Erythroblast (primary cell): ENCODE results near the gene MYH6.
"Not testable (repeated sequence)": the region's sequence is repeated elsewhere in the genome, so short reads cannot be mapped to it uniquely, and the experiment has no call there.

Source experiments
- DNase-seq, 2 experiments: peaks; one replicate each; lab custom pipeline; 2025; lab: John Stamatoyannopoulos, UW
- GATA1 ChIP-seq: IDR thresholded peaks from 2 replicates; pipeline ENCODE4 v1.6.1; 2011; ENCODE audit warnings: low read depth, mild to moderate bottlenecking, control low read depth, low read length, moderate library complexity
- POLR2A ChIP-seq: IDR thresholded peaks from 2 replicates; pipeline ENCODE4 v1.6.1; 2011; ENCODE audit warnings: mild to moderate bottlenecking, low read length

MYH6 gene

DNA sequence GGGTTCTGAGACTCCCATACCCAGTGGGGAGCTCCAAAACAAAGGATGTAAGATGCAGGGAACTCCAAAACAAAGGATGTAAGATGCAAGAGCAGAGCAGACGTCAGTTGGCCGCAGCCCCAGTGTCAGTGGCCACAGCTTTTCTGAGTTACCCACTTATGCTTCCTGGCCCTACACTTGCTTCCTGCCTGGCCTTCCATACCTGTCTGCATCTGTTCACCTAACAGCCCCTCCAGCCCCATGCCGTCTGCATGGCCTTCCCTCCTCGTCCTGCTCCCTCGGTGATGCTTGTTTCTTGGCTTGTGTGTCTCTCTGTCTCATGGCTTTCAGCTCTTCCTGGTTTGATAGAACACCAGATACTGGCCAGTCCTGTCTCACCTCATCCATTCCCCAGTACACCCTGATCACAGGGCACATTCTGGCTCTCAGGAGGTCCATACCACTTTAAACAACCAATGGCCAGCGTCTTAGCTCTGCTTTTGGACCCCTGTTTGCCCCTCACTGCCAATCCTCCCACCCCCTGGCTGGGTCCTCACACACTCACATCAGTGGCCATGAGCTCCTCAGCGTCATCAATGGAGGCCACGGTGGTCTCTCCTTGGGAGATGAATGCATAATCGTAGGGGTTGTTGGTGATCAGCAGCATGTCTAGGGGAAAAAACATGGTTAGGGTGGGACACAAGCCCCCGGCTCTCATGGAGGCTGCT is 22.1 kb upstream of the MYH6 start:
- no peak for DNase-seq
- TF ChIP-seq POLR2A (no peak), GATA1 (no peak)

GRCh38 chr14:23428686-23429495 is 20.8 kb upstream of the MYH6 start:
- DNase-seq = no peak
- TF ChIP-seq POLR2A (no peak), GATA1 (no peak)

GRCh38 chr14:23425798-23426197 is 17.7 kb upstream of the MYH6 start:
- DNase-seq = not testable (repeated sequence)

DNA sequence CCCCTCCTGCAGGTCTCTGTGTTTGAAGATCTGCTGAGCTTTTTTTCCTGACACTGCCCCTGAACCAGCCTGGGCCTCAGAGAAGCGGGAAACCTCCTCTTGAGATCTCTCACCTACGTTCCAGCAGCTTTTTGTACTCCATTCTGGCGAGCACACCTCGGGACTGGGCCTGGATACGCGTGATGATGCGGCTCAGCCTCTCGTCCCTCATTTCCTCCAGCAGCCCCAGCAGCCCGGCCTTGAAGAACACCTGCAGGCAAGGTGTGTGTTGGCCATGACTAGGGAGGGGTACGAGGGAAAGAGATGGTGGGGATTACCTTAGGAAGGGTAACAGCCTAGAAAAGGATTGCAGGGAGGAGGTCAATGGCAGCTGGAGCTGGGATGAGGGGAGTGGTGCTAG is 17.1 kb upstream of the MYH6 start:
- TF ChIP-seq GATA1 (no peak), POLR2A (no peak)

GRCh38 chr14:23423657-23424056 is 15.6 kb upstream of the MYH6 start:
- no peak for DNase-seq
- TF ChIP-seq POLR2A (no peak), GATA1 (no peak)

More for the DNA sequence above, 17.1 kb upstream of the MYH6 start:
- DNase-seq = no peak

- TF ChIP-seq POLR2A = no peak
- TF ChIP-seq GATA1 = no peak
- no peak for DNase-seq
Measured at GRCh38 chr14:23421594-23421993, 13.5 kb upstream of the MYH6 start.

- not testable (repeated sequence) for DNase-seq
Measured at GRCh38 chr14:23419646-23420045, 11.6 kb upstream of the MYH6 start.

DNA sequence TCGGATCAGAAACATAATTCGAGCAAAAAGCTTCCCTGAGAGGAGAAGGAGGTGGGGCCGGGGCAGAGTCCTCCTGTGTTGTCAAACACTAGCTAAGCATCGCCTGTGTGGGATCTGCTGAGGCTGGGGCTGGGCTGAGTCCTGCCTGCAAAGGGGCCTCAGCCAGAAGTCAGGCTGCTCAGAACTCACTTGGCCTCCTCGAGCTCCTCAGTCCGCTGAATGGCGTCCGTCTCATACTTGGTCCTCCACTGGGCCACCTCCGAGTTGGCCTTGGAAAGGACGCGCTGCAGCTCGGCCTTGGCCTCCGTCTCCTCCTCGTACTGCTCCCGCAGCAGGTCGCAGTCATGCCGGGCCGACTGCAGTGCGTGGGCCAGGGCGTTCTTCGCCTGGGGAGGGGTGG is 9.9 kb upstream of the MYH6 start:
- TF ChIP-seq POLR2A = no peak
- no peak for TF ChIP-seq GATA1
- no peak for DNase-seq

DNA sequence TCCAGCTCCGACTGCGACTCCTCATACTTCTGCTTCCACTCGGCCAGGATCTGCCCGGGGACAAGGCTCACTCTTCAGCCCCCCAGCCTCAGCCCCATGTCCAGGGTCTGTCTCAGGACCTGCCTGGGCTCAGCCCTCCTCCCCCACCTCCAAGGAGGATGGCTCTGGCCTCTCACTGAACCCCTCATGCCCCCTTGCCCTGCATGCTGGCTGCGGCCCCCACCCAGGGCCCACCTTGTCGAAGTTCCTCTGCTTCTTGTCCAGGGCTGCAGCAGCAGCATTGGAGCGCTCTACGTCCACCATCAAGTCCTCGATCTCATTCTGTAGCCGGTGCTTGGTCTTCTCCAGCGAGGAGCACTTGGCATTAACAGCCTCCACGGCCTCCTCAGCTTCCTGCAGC is 9.2 kb upstream of the MYH6 start:
- not testable (repeated sequence) for DNase-seq

GRCh38 chr14:23416801-23417200 is 8.7 kb upstream of the MYH6 start:
- DNase-seq = no peak
- TF ChIP-seq POLR2A (no peak), GATA1 (no peak)

DNA sequence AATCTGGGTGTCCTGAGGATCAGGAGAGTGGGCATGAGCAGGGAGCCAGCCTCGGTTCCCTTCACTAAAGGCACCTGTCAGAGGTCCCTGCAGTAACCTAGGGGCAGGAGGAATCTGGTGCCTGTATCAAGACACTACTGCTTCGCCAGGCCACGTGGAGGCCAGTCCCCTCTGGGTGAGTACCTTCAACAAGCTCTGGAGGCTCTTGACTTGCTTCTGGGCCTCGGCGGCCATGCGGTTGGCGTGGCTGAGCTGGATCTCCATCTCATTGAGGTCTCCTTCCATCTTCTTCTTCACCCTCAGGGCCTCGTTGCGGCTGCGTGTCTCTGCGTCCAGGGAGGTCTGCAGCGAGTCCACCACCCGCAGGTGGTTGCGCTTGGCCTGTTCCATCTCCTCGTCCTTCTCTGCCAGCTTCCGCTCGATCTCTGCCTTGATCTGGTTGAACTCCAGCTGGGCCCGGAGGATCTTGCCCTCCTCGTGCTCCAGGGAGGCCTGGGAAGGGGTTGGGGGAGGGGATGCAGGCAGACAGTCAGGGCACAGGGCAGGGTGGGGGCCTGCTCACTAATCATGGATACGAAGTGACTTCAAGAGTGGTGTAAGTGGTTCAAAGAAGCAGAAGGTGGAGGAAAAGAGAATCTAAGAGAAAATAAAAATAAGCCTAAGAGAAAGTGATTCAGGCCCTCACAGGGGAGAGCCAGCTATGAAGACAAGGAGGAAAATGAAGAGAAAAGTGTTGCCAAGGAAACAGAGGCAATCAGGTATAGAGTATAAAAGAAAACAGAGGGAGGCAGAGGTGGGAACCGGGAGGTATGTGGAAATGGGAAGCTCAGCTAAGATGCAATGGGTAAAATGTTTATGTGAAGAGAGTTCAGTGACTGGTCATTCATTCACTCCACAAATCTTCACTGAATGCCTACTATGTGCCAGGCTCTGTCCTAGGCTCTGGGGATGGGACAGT is 8.0 kb upstream of the MYH6 start:
- TF ChIP-seq POLR2A = no peak
- no peak for TF ChIP-seq GATA1
- DNase-seq = no peak

GRCh38 chr14:23414906-23415820 is 7.1 kb upstream of the MYH6 start:
- DNase-seq = no peak
- TF ChIP-seq GATA1 (no peak), POLR2A (no peak)

DNA sequence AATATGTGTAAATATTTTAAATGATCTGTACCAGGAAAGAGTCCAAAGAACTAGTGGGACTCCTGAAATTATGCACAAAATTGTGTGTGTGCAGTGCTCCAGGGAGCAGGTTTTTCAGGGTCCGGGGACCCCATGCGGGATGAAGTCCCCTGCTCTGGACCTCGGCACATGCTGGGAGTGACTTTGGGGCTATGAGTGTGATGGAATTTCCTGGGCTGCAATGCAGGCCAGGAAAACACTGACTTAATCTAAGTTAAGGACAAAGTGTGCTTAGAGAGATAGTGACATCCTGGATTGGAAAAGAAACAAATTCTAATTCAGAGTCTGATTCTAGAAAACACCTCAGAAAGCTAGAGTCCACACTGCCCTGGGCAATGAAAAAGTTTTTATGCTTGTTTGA is 6.2 kb upstream of the MYH6 start:
- no peak for DNase-seq
- TF ChIP-seq GATA1 (no peak), POLR2A (no peak)
